Activated CD4-positive, alpha-beta memory T cell treated with anti-CD3 and anti-CD28 coated beads, Interleukin-2, amount 10 ng/mL, durations not matched to agents 7 days and 5 days (primary cell): ENCODE results near the gene SMARCD1. TPM values are rescaled to one million over a fixed set of nuclear protein-coding genes. Genes with fewer than 3 reads are reported as not detected.

Experiments
- CTCF ChIA-PET: fragments of 350-600 bp; sonication (Branson Sonifier 250); formaldehyde crosslinking; loops from one replicate; lab custom pipeline; 2021; ENCODE audit warnings: antibody characterized with exemption, inconsistent platforms; lab: Charles Lee
- POLR2A ChIA-PET: fragments of 350-600 bp; sonication (Branson Sonifier 250); formaldehyde crosslinking; loops from one replicate; lab custom pipeline; 2021; ENCODE audit warnings: antibody characterized with exemption; lab: Charles Lee
- DNase-seq: peaks from one replicate; pipeline ENCODE4 v3.0.0-alpha.2; 2020
- H3K27ac Mint-ChIP-seq: one replicate; pipeline ENCODE4 v1.8.0; 2021; ENCODE audit warnings: mild to moderate bottlenecking, mixed read lengths
- H3K27me3 Mint-ChIP-seq: one replicate; pipeline ENCODE4 v1.8.0; 2021; ENCODE audit warnings: mixed read lengths
- H3K36me3 Mint-ChIP-seq: one replicate; pipeline ENCODE4 v1.8.0; 2021; ENCODE audit warnings: low read depth, mixed read lengths
- H3K4me1 Mint-ChIP-seq: one replicate; pipeline ENCODE4 v1.8.0; 2021; ENCODE audit warnings: mixed read lengths
- H3K4me3 Mint-ChIP-seq: one replicate; pipeline ENCODE4 v1.8.0; 2021; ENCODE audit warnings: mild to moderate bottlenecking, mixed read lengths
- H3K9me3 Mint-ChIP-seq: one replicate; pipeline ENCODE4 v1.8.0; 2021; ENCODE audit warnings: mixed read lengths
- total RNA-seq, 2 experiments: library from RNA; stranded (reverse); gene quantifications; one replicate each; pipeline ENCODE4 v1.2.3, GENCODE V29; 2021

The SMARCD1 gene
- total RNA-seq = 10 to 100 TPM; 57.3 to 63.3 TPM

- CTCF ChIA-PET = interaction anchor here (0.6 to 13.1 kb wide), 22 partner anchors 9 to 348 kb away, joined by 3 to 181 read pairs (median 6); partner anchors contain the start of genes CERS5, COX14, GPD1 and RACGAP1
- peak; percentile 83 for DNase-seq
- Mint-ChIP-seq H3K4me1 (peaks cover 41% of the 10 kb centered on the region), H3K4me3 (peak within 1 kb of the TSS; percentile 88), H3K27ac (peak within 1 kb of the TSS; percentile 88), H3K27me3 (no peaks in the 10 kb centered on the region), H3K9me3 (no peaks in the 10 kb centered on the region), H3K36me3 (peaks cover 35% of the 10 kb centered on the region)
- POLR2A ChIA-PET = interaction anchor here (0.6 to 2.7 kb wide), 24 partner anchors 8 to 954 kb away, joined by 3 to 48 read pairs (median 4); partner anchors contain the start of genes ASIC1, CERS5, COX14 and GPD1
These were observed at the start of gene SMARCD1 for GRCh38 chr12:50084775-50085614. TSS of gene SMARCD1 (plus strand) at chr12:50085342. CDS start at chr12:50085370, 28 bp downstream.

DNA sequence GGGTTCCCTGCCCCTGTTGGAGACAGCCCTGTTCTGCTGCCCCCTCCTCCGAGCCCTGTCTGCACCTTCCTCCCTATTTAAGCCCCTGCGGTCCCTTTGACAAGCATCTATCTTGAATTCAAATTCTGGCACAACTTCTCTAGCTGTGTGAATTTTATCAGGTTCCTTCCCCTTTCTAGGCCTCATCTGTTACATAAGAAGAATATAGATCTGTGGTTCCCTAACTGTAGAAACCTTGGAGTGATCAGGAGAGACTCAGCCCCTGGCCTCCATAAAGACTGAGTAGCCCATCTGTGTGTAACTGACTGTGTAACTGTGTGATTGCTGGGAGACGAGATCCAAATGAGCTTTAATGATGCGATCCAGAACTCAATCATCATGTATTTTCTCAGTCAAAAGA lies 46.8 kb upstream of the SMARCD1 start:
- Mint-ChIP-seq H3K9me3 (no peaks in the 10 kb centered on the region), H3K27ac (no peak overlapping the region), H3K4me1 (peaks cover 4% of the 10 kb centered on the region), H3K36me3 (no peaks in the 10 kb centered on the region), H3K4me3 (no peak overlapping the region), H3K27me3 (peaks cover 12% of the 10 kb centered on the region)
- DNase-seq = no peak
- ChIA-PET CTCF (interaction anchor here (0.6 to 7.9 kb wide), 24 partner anchors 9 to 145 kb away, joined by 3 to 78 read pairs (median 6); partner anchors contain the start of genes CERS5, COX14, RACGAP1 and SMARCD1), POLR2A (interaction anchor here (1.4 to 2.2 kb wide), 3 partner anchors 13 to 19 kb away, joined by 3 to 9 read pairs (median 8); partner anchors contain the start of gene RACGAP1)

GRCh38 chr12:50039151-50039835 lies 45.8 kb upstream of the SMARCD1 start:
- H3K27me3 Mint-ChIP-seq = peaks cover 10% of the 10 kb centered on the region
- ChIA-PET POLR2A (interaction anchor here (1.4 to 2.2 kb wide), 3 partner anchors 14 to 20 kb away, joined by 3 to 9 read pairs (median 8); partner anchors contain the start of gene RACGAP1), CTCF (interaction anchor here (0.9 to 7.9 kb wide), 30 partner anchors 10 to 433 kb away, joined by 3 to 78 read pairs (median 4); partner anchors contain the start of genes CERS5, COX14, RACGAP1 and SMARCD1)
- peak; percentile 85 for DNase-seq
- H3K27ac Mint-ChIP-seq = no peak overlapping the region
- H3K4me3 Mint-ChIP-seq = no peak overlapping the region
- no peaks in the 10 kb centered on the region for H3K9me3 Mint-ChIP-seq
- peaks cover 14% of the 10 kb centered on the region for H3K4me1 Mint-ChIP-seq
- H3K36me3 Mint-ChIP-seq = no peaks in the 10 kb centered on the region

- no peaks in the 10 kb centered on the region for H3K36me3 Mint-ChIP-seq
- POLR2A ChIA-PET = interaction anchor here (0.9 kb wide), 1 partner anchor 24 kb away, joined by 3 read pairs; no protein-coding TSS in a partner anchor
- H3K9me3 Mint-ChIP-seq = no peaks in the 10 kb centered on the region
These were observed 44.5 kb upstream of the SMARCD1 start for GRCh38 chr12:50040657-50041056.

GRCh38 chr12:50041062-50041860 lies 43.9 kb upstream of the SMARCD1 start:
- H3K4me1 Mint-ChIP-seq = peaks cover 15% of the 10 kb centered on the region
- POLR2A ChIA-PET = interaction anchor here (1.0 kb wide), 1 partner anchor 16 kb away, joined by 3 read pairs; the partner anchor contains the start of gene RACGAP1
- no peak overlapping the region for H3K4me3 Mint-ChIP-seq
- H3K36me3 Mint-ChIP-seq = no peaks in the 10 kb centered on the region
- H3K9me3 Mint-ChIP-seq = no peaks in the 10 kb centered on the region
- CTCF ChIA-PET = interaction anchor here (1.0 to 7.9 kb wide), 6 partner anchors 8 to 29 kb away, joined by 3 to 78 read pairs (median 38); partner anchors contain the start of gene RACGAP1
- no peak overlapping the region for H3K27ac Mint-ChIP-seq
- H3K27me3 Mint-ChIP-seq = peaks cover 5% of the 10 kb centered on the region
- DNase-seq = no peak

More at GRCh38 chr12:50040657-50041056, 44.5 kb upstream of the SMARCD1 start:
- no peak overlapping the region for H3K4me3 Mint-ChIP-seq
- H3K4me1 Mint-ChIP-seq = peaks cover 15% of the 10 kb centered on the region
- CTCF ChIA-PET = interaction anchor here (1.2 to 7.9 kb wide), 8 partner anchors 9 to 37 kb away, joined by 3 to 78 read pairs (median 30); partner anchors contain the start of gene RACGAP1
- H3K27ac Mint-ChIP-seq = no peak overlapping the region
- H3K27me3 Mint-ChIP-seq = peaks cover 7% of the 10 kb centered on the region
- no peak for DNase-seq

DNA sequence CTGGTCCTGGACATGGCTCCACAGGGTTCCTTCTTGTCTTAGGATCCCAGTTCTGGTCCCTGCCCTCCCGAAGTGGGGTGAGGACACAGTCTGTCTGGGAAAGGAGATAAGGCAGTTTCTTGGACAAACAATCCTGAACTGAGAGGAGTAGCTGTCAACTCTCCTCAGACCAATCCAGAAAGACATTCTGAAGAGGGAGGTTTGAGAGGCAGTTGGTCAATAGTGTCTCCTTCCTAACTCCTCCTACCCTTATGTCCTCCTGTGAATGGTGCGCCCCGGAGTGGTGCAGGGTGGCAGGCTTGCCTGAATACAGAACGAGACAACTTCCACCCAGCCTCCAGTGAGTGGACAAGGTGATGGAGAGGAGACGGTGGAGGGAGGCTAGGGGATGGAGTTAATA lies 43.2 kb upstream of the SMARCD1 start:
- H3K27me3 Mint-ChIP-seq = no peaks in the 10 kb centered on the region
- H3K4me3 Mint-ChIP-seq = no peak overlapping the region
- no peaks in the 10 kb centered on the region for H3K36me3 Mint-ChIP-seq
- H3K4me1 Mint-ChIP-seq = peaks cover 15% of the 10 kb centered on the region
- ChIA-PET CTCF (interaction anchor here (1.0 to 7.9 kb wide), 2 partner anchors 13 to 17 kb away, joined by 3 to 78 read pairs; no protein-coding TSS in a partner anchor), POLR2A (interaction anchor here (1.0 kb wide), 1 partner anchor 17 kb away, joined by 3 read pairs; the partner anchor contains the start of gene RACGAP1)
- H3K27ac Mint-ChIP-seq = no peak overlapping the region
- no peaks in the 10 kb centered on the region for H3K9me3 Mint-ChIP-seq
- no peak for DNase-seq

GRCh38 chr12:50042693-50043092 lies 42.4 kb upstream of the SMARCD1 start:
- H3K36me3 Mint-ChIP-seq = no peaks in the 10 kb centered on the region
- no peak for DNase-seq
- H3K4me3 Mint-ChIP-seq = no peak overlapping the region
- H3K27ac Mint-ChIP-seq = no peak overlapping the region
- peaks cover 5% of the 10 kb centered on the region for H3K27me3 Mint-ChIP-seq
- H3K9me3 Mint-ChIP-seq = no peaks in the 10 kb centered on the region
- ChIA-PET POLR2A (no interaction called here), CTCF (interaction anchor here (7.9 kb wide), 1 partner anchor 12 kb away, joined by 78 read pairs; no protein-coding TSS in a partner anchor)
- H3K4me1 Mint-ChIP-seq = peaks cover 15% of the 10 kb centered on the region

- Mint-ChIP-seq H3K27ac (no peak overlapping the region), H3K4me1 (peaks cover 15% of the 10 kb centered on the region), H3K4me3 (no peak overlapping the region), H3K27me3 (peaks cover 5% of the 10 kb centered on the region), H3K36me3 (no peaks in the 10 kb centered on the region), H3K9me3 (no peaks in the 10 kb centered on the region)
- no peak for DNase-seq
- CTCF ChIA-PET = interaction anchor here (7.9 kb wide), 1 partner anchor 12 kb away, joined by 78 read pairs; no protein-coding TSS in a partner anchor
- POLR2A ChIA-PET = interaction anchor here (1.3 kb wide), 1 partner anchor 13 kb away, joined by 4 read pairs; no protein-coding TSS in a partner anchor
These were observed 41.8 kb upstream of the SMARCD1 start for GRCh38 chr12:50043308-50043707.

GRCh38 chr12:50043854-50044253 lies 41.3 kb upstream of the SMARCD1 start:
- Mint-ChIP-seq H3K27me3 (peaks cover 9% of the 10 kb centered on the region), H3K27ac (no peak overlapping the region), H3K36me3 (no peaks in the 10 kb centered on the region), H3K9me3 (no peaks in the 10 kb centered on the region), H3K4me3 (no peak overlapping the region), H3K4me1 (peaks cover 15% of the 10 kb centered on the region)
- POLR2A ChIA-PET = interaction anchor here (1.3 kb wide), 1 partner anchor 12 kb away, joined by 4 read pairs; no protein-coding TSS in a partner anchor
- CTCF ChIA-PET = interaction anchor here (7.9 kb wide), 1 partner anchor 11 kb away, joined by 78 read pairs; no protein-coding TSS in a partner anchor
- DNase-seq = no peak

DNA sequence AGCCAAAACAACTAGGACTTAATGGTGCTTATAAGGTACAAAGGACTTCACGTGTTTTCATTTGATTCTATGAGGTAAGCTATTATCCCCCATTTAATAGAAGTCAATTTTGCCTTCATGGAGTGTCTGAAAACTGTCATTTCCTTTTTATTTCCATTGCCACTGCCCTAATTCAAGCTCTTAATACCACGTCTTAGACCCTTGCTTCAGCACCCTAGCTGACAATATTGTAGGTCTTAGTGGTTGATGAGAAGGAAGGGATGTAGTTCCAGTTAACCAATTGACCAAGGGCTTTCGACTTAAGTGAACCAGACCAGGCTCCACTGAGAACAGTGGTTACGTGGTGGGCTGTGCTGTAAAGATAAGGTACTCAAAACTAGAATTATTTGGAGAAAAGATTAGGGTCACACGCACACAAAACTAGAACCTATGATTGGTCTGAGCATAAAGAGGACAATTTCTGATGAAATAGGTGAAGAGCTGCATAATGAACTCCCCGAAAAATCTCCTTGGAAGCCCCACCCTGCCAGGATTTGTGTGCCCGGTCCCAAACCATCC lies 37.4 kb upstream of the SMARCD1 start:
- peaks cover 12% of the 10 kb centered on the region for H3K4me1 Mint-ChIP-seq
- no peaks in the 10 kb centered on the region for H3K36me3 Mint-ChIP-seq
- H3K27ac Mint-ChIP-seq = no peak overlapping the region
- H3K4me3 Mint-ChIP-seq = no peak overlapping the region
- H3K9me3 Mint-ChIP-seq = no peaks in the 10 kb centered on the region
- ChIA-PET POLR2A (no interaction called here), CTCF (interaction anchor here (0.6 to 6.0 kb wide), 5 partner anchors 8 to 1376 kb away, joined by 3 to 44 read pairs (median 5); no protein-coding TSS in a partner anchor)
- peaks cover 42% of the 10 kb centered on the region for H3K27me3 Mint-ChIP-seq
- DNase-seq = no peak
